HL-60/S4 treated with retinoic acid at 250 ng/mL for 4 days and 3 days (cell line): ENCODE data around the gene USF2.
"Not testable (repeated sequence)": the region's sequence is repeated elsewhere in the genome, so short reads cannot be mapped to it uniquely, and the experiment has no call there.

Source experiments
- in situ Hi-C: fragments of 300-500 bp; cut with MboI; formaldehyde crosslinking; loops from 2 replicates; pipeline ENCODE4 v1.7.0; 2022; ENCODE audit warnings: low sequenced_read_pairs

The USF2 gene

DNA sequence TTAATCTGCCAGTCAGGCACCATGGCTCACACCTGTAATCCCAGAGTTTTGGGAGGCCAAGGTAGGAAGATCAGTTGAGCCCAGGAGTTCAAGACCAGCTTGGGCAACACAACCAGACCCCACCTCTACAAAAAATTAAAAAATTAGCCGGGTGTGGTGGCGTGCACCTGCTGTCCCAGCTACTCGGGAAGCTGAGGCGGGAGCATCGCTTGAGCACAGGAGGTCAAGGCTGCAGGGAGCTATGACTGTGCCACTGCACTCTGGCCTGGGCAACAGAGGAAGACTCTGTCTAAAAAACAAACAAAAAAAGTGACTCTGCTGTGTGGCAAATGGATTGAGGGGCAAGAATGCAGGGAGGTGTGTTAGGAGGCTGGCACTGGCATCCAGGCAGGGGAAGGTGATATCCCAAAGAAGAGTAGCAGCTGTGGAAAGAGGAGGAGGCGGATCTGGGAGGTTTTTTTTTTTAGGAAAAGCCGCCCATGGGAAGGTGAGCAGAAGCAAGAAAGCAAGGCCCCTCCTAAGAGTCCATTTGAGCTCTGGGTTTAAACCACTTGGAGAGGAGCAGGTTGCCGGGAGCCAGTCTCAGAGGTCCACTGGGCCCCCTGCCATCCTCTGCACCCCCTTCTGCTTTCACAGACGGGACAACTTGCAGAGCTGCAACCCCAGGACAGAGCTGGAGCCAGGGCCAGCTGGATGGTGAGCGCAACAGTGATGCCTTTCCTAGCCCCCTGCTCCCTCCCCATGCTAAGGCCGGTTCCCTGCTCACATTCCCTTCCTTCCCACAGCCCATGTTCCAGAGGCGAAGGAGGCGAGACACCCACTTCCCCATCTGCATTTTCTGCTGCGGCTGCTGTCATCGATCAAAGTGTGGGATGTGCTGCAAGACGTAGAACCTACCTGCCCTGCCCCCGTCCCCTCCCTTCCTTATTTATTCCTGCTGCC is 15.7 kb downstream of the USF2 start:
- in situ Hi-C loops, result no loop called here

DNA sequence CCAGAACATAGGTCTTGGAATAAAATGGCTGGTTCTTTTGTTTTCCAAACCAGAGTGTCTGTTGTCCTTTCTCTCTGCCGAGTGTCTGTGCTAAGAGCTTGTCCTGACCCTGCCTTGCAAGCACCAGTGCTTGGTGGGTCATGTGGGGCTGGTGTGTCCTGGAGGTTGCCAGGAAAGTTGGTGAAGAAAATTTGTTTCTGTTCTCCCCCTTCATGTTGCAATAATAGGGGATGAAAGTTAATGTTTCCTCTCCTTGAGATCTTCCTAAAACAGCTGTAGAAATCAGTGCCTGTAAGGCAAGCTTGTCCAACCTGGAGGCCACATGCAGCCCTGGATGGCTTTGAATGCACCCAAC is 16.3 kb downstream of the USF2 start:
- in situ Hi-C loops, result no loop called here

DNA sequence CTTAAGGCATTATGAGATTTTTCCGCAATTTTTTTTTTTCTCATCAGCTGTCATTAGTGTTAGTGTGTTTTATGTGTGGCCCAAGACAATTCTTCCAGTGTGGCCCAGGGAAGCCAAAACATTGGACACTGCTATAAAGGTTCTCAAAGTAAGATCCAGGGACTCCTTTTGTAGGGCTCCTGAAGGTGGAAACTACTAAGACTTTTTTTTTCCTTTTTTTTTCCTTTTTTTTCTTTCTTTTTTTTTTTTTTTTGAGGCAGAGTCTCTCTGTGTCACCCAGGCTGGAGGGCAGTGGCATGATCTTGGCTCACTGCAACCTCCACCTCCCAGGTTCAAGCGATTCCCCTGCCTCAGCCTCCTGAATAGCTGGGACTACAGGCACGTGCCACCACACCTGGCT is 16.7 kb downstream of the USF2 start:
- in situ Hi-C loops, result not testable (repeated sequence)

DNA sequence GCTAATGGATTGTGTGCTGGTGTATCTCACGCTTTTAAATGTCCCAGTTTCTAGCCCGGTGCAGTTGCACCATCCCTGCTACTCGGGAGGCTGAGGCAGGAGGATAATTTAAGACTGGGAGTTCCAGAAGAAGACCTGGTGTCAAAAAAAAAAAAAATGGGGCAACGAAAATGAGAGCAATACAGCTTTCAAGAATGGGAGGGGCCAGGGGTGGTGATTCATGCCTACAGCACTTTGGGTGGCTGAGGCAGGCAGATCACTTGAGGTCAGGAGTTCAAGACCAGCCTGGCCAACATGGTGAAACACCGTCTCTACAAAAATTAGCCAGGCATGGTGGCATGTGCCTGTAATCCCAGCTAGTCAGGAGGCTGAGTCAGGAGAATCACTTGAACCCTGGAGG is 17.3 kb downstream of the USF2 start:
- in situ Hi-C loops, result not testable (repeated sequence)

DNA sequence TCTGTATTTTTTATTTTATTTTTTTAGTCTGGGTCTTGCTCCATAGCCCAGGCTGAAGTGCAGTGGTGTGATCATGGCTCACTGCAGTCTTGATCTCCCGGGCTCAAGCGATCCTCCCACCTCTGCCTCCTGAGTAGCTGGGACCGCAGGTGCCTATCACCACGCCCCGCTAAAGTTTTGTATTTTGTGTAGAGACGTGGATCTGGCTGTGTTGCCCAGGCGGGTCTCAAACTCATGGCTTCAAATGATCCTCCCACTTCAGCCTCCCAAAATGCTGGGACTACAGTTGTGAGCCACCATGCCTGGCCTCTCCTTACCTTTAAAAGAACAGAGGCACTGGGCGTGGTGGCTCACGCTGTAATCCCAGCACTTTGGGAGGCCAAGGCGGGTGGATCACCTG is 19.0 kb downstream of the USF2 start:
- in situ Hi-C loops, result no loop called here

DNA sequence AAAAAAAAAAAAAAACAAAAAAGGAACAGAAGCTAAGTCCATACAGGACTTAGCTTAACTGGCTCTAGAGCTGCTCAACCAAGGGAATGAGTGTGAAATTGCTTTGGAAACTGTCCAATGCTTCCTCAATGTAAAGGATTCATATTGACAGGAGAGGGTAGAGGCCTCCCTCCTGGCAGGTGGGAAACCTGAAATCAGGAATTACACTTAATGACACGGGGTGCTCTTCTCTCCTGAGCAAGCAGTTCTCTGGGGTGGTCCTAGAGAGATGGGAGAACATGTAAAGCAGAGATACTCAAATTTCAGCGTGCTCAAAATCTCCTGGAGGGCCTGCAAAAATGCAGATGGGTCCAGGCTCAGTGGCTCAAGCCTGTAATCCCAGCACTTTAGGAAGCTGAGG is 19.6 kb downstream of the USF2 start:
- in situ Hi-C loops, result no loop called here

DNA sequence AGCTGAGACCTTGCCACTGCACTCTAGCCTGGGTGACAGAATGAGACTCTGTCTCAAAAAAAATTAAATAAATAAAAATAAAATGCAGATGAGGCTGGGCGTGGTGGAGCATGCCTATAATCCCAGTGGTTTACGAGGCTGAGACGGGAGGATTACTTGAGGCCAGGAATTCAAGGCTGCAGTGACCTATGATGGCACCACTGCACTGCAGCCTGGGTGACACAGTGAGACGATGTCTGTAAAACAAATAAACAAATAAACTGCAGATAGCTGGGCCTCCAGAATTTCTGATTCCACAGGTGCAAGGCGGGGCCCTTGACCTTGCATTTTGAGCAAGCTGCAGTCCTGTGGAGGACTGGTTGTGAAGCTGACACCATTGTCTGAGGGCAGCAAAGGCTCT is 20.1 kb downstream of the USF2 start:
- in situ Hi-C loops, result no loop called here

DNA sequence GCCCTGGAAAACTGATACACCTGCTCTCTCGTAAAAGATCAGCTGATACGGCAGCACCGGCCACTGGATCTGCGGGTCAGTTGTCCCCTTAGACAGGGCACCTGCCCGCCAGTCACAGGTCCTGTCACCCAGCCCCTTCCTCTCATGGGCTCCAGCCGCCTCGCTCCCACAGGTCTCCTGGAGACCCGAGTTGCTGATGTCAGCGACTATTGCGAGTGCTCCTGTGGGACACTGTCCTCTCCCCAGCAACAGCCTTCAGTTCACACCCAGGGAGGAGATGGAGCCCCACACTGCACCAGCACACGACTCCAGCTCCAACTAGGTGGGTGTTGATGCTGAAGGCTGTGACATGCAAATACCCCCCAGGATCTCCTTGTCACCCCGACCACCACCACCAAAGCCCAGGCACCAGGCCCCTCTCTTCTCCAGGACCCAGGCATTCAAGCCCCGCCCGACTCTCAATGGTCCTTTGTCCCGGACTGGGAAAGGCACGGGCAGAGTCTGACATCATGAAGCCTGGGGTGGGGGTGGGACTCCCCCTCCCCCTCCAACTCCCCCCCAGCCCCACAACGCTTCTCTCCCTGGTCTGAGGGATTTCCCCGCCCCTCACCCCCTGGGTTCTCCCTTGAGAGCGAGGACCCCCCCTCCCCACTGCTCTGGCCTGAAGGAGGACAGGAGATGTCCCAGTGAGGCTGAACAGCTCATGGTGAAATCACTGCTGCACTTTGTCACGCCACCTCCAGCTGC is 21.8 kb downstream of the USF2 start:
- in situ Hi-C loops, result no loop called here

DNA sequence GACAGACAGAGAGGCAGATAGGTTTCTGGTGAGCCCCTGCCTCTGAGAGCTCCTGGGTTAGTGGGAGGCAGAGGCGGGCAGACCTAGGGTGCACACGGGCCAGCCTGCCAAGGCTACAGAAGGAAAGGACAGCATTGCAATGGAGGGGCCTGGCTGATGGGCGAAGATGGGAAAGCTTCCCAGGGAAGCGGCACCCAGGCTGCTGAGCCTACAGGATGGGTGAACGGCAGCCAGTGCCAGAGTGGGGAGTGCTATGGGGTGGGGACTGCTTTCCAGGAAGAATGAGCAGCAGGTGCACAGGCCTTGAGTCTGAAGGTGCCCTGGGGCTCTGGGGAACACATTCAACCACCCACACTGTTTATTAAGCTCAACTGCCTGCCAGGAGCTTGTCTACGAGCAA is 22.5 kb downstream of the USF2 start:
- in situ Hi-C loops, result no loop called here

DNA sequence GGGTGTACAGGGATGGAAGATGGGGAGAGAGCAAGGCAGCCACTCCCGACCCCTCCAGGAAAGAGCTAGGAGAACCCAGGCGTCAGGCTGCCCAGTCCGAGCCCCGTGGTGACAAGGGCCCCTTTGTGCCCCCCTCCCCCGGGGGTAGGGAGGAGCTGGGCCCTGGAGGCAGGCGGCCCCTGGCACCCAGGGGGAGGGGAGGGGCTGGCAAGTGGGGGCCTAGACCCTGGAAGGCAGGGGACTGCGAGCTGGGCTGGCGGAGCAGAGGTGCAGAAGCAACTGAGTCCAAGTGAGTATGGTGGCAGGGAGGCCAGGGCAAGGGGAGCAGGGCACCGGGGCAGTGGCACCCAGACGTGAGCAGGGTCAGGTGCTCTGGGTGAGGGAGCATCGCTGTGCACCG is 23.2 kb downstream of the USF2 start, which contains the start of gene MAG:
Gene MAG (plus strand): TSS at position 246 of the 400 bp plus-strand sequence. CDS start 3,248 bp downstream, outside the sequence.
- in situ Hi-C loops, result no loop called here

DNA sequence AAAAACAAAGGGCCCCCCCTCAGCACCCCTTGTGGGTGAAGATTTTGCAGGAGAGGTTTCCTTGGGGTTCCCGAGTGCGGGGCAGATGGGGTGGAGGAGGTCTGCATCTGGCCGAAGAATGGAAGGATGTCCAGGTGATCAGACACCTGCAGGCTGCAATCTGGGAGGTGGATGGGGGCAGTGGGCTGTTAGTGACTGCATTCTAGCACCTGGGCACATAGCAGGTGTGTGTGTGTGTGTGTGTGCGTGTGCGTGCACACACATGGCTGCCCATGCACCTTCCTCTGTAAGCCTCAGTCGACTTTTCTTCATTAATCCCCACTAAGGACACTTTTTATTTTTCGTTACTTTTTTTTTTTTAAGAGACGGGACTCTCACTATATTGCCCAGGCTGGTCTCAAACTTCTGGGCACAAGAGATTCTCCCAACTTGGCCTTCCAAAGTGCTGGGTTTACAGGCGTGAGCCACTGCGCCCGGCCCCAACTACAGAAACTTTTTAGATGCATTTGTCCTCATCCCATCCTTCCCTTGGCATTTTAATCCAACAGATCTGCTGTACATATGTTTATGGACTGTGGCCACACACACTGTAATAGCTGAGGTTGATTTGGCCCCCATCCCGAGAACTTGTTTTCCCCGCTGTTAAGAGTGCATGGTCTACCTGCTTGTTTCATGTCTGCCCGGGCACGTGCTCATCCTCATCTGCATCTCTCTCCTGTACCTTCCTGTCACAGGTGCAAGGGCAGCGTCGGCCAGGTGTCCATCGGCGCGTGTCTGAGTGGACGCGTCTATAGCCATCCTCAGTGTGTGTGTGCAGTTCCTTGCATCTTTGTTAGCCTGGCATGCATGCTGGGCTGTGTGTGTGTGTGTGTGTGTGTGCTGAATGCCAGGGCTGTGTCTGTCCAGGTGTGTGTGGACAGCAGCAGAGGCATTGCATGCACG is 23.9 kb downstream of the USF2 start:
- in situ Hi-C loops, result no loop called here

DNA sequence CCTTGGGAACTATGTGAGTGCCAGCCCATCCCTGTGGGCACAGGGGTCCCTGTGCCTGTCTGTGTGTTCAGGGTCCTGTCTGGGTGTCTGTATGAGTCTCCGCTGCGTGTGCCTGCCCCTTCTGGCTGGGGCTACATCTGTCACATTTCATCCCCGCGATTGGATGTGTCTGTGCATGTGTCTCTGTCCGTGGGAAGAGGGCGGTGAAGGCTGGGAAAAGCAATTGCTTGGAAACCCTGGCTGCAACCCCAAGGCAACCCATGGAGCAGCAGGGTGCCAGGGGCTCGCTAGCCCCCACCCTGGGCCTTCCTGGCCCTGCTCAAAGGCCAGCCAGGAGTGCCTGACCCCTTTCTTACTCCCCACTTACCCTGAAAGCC is 24.6 kb downstream of the USF2 start:
- in situ Hi-C loops, result no loop called here

DNA sequence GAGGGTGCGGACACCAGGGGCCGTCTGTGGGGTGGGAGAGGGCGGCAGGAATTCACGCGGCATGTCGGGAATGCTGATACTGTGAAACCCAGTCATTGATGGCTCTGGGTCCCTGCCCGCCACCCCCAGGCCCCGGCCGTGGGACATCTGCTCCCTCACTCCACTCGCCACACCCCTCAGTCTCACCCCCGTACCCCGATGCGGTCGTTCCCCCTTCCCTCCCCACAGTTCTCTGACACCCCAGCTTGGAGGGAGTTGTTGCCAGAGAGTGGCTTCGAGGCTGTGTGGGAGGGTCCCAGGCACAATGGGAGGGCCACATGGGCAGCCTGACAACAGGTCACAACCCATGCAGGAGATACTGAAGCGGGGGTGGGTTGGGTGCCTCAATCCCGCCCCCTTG is 25.0 kb downstream of the USF2 start:
- in situ Hi-C loops, result no loop called here

DNA sequence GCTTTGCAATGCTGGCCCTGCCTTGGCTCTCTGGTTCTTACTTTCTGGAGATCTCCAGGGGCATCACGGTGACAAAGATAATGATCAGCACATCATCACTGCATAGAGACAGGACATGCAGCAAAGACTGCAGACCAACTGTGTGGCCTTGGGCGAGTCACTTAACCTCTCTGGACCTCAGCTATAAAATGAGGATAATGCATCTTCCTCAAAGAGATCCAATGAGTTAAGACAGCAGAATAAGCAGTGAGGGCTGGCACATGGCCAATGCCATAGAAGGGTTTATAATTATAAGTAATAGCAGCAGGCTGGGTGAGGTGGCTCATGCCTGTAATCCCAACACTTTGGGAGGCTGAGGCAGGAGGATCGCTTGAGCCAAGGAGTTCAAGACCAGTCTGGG is 25.6 kb downstream of the USF2 start:
- in situ Hi-C loops, result no loop called here

DNA sequence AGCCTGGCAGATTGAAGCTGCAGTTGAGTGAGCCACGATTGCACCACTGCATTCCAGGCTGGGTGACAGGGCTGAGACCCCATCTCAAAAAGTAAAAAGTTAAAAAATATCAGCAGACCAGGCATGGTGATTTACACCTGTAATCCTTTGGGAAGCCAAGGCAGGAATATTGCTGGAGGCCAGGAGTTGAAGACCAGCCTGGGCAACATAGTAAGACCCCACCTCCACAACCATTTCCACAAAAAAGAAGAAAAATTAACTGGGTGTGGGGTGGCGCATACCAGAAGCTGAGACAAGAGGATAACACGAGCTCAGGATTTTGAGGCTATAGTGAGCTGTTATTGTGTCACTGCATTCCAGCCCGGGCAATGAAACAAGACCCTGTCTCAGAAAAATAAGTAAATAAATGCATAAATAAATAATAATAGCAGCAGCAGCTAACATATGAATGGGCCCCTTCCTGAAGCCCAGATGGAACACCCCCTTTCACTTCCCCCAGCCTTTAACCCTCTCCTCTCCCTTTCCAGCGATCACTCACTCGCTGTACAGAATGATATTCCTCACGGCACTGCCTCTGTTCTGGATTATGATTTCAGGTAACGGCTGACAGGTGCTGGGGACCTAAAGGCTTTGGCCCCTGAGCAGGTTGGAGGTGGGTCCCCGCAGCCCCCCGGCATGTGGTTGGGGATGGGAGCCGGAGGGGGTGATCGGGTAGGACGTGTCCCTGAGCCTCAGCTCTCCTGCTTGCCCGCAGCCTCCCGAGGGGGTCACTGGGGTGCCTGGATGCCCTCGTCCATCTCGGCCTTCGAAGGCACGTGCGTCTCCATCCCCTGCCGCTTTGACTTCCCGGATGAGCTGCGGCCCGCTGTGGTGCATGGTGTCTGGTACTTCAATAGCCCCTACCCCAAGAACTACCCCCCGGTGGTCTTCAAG is 26.4 kb downstream of the USF2 start:
- in situ Hi-C loops, result no loop called here

DNA sequence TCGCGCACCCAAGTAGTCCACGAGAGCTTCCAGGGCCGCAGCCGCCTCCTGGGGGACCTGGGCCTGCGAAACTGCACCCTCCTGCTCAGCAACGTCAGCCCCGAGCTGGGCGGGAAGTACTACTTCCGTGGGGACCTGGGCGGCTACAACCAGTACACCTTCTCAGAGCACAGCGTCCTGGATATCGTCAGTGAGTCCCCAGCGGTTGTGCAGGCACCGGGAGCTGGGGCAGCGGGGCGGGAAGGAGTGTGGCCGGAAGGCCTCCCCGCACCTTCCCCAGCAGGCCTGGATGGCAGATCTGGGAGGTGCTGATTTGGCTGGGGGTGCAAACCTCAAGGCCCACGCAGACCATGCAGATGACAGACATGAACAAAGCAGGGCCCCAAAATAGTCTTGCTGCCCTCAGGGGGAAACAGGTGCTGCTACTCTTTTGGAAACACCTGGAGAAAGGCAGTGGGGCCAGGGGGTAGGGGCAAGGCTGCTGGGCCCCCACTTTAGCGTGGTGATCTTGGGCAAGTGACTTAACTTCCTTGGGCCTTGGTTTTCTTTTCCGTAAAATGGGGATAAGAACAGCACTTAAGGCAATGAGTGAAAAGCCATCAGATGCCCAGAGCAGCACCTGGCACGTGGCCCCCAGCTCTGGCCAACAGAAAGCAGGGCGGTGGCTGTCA is 27.2 kb downstream of the USF2 start:
- in situ Hi-C loops, result no loop called here

DNA sequence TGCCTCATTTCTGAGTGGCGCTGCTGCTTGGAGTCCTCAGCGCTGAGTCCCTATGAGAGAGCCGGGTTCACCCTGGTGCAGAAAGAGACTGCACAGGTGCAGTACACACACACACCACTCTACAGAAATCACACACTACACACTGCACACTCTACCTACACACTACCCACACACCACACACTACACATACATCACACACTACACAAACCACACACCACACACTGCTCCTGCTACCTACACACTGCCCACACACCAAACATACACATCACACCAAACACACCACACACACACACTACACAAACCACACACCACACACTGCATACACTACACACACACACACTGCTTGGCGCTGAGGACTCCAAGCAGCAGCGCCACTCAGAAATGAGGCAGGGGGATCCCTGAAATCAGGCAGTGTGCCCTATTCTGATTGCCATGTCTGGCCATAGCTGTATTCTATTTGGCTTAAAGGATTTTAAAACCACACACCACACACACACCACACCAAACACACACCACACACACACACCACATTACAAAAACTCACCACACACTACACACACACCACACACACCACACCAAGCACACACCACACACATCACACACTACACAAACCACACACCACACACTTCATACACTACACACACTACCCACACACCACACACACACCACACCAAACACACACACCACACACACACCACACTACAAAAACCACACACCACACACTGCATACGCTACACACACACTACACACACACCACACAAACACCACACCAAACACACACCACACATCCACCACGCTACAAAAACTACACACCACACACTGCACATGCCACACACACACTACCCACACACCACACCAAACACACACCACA is 28.1 kb downstream of the USF2 start:
- in situ Hi-C loops, result no loop called here

DNA sequence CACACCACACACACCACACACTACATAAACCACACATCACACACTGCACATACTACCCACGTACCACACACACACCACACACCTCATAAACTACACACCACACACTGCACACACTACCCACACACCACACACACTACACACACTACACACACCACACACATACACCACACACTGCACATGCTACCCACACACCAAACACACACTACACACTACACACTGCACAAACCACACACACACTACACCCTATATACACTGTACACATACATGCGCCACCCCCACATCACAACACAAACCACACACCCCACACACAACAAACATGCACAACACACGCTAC is 28.7 kb downstream of the USF2 start:
- in situ Hi-C loops, result no loop called here

DNA sequence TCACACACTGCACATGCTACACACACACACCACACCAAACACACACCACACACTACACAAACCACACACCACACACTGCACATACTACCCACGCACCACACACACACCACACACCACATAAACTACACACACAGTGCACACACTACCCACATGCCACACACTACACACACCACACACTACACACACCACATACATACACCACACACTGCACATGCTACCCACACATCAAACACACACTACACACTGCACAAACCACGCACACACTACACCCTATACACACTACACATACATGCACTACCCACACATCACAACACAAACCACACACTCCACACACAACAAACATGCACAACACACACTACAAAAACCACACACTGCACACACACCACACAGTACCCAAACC is 29.2 kb downstream of the USF2 start:
- in situ Hi-C loops, result no loop called here
